ENCODE results near the gene RBM15. TPM values are rescaled to one million over a fixed set of nuclear protein-coding genes. Genes with fewer than 3 reads are reported as not detected.

Gene RBM15
- total RNA-seq, 4 donors from 2014 or later, result 40.9 to 49.0 (median 45.3) TPM

GRCh38 chr1:110341146-110341871, 2.1 kb downstream of the RBM15 start:
- Histone ChIP-seq H3K27ac (no peak overlapping the region), H3K27me3 (no peaks in the 10 kb centered on the region), H3K36me3 (peaks cover 0 to 21% (median 0%) of the 10 kb centered on the region in 3 donors), H3K9me3 (no peaks in the 10 kb centered on the region), H3K4me3 (peak overlapping the region in 2 of 4 donors; percentile 2 to 97), H3K4me1 (peaks cover 0 to 71% (median 48%) of the 10 kb centered on the region in 4 donors)
- DNase-seq (ENCODE audit: low spot score in 2 of 2), result no peak
- TF ChIP-seq EP300 (IDR thresholded peaks at IDR 0.05), result no peak
- no peak for TF ChIP-seq POLR2A (IDR thresholded peaks at IDR 0.05)
- TF ChIP-seq CTCF (IDR thresholded peaks at IDR 0.05), result no peak
- 84 to 85% methylated on average over 26 to 27 of the region's 27 CpGs for WGBS, 2 donors

- H3K9me3 ChIP-seq, result no peaks in the 10 kb centered on the region
- WGBS, 2 donors, result 67% methylated on average over 9 of the region's 9 CpGs
- H3K27me3 ChIP-seq, result no peaks in the 10 kb centered on the region
- TF ChIP-seq CTCF (IDR thresholded peaks at IDR 0.05) (no peak), POLR2A (IDR thresholded peaks at IDR 0.05) (no peak), EP300 (IDR thresholded peaks at IDR 0.05) (no peak)
- no peak overlapping the region for H3K27ac ChIP-seq
- peaks cover 0 to 26% (median 0%) of the 10 kb centered on the region in 3 donors for H3K36me3 ChIP-seq
- H3K4me3 ChIP-seq, result no peak overlapping the region
- DNase-seq (ENCODE audit: low spot score in 2 of 2), result no peak
- peaks cover 0 to 75% (median 50%) of the 10 kb centered on the region in 4 donors for H3K4me1 ChIP-seq
These were observed 2.7 kb downstream of the RBM15 start for GRCh38 chr1:110341872-110342331.

- H3K9me3 ChIP-seq, result no peaks in the 10 kb centered on the region
- peaks cover 0 to 80% (median 58%) of the 10 kb centered on the region in 4 donors for H3K4me1 ChIP-seq
- H3K27ac ChIP-seq, result no peak overlapping the region
- DNase-seq (ENCODE audit: low spot score in 2 of 2), result no peak
- no peak overlapping the region for H3K4me3 ChIP-seq
- TF ChIP-seq CTCF (IDR thresholded peaks at IDR 0.05) (no peak), EP300 (IDR thresholded peaks at IDR 0.05) (no peak), POLR2A (IDR thresholded peaks at IDR 0.05) (no peak)
- H3K36me3 ChIP-seq, result peaks cover 0 to 33% (median 0%) of the 10 kb centered on the region in 3 donors
- H3K27me3 ChIP-seq, result no peaks in the 10 kb centered on the region
- WGBS, 2 donors, result 60% methylated on average over 2 of the region's 2 CpGs
These were observed 4.1 kb downstream of the RBM15 start for GRCh38 chr1:110343249-110343648.

GRCh38 chr1:110344152-110344551, 5.0 kb downstream of the RBM15 start:
- peaks cover 0 to 89% (median 67%) of the 10 kb centered on the region in 4 donors for H3K4me1 ChIP-seq
- peaks cover 0 to 33% (median 0%) of the 10 kb centered on the region in 3 donors for H3K36me3 ChIP-seq

More at GRCh38 chr1:110344152-110344551, 5.0 kb downstream of the RBM15 start:
- Histone ChIP-seq H3K4me3 (no peak overlapping the region), H3K27ac (no peak overlapping the region), H3K9me3 (no peaks in the 10 kb centered on the region), H3K27me3 (no peaks in the 10 kb centered on the region)
- WGBS, 2 donors, result 71% methylated on average over 3 of the region's 3 CpGs
- DNase-seq (ENCODE audit: low spot score in 2 of 2), result no peak
- TF ChIP-seq POLR2A (IDR thresholded peaks at IDR 0.05) (no peak), CTCF (IDR thresholded peaks at IDR 0.05) (no peak)
